Measurements from ENCODE around the gene HDAC4. TPM values are rescaled to one million over a fixed set of nuclear protein-coding genes. Genes with fewer than 3 reads are reported as not detected.

The HDAC4 gene
- total RNA-seq, 6 donors from 2014 or later: 16.1 to 108 (median 45.0) TPM

DNA sequence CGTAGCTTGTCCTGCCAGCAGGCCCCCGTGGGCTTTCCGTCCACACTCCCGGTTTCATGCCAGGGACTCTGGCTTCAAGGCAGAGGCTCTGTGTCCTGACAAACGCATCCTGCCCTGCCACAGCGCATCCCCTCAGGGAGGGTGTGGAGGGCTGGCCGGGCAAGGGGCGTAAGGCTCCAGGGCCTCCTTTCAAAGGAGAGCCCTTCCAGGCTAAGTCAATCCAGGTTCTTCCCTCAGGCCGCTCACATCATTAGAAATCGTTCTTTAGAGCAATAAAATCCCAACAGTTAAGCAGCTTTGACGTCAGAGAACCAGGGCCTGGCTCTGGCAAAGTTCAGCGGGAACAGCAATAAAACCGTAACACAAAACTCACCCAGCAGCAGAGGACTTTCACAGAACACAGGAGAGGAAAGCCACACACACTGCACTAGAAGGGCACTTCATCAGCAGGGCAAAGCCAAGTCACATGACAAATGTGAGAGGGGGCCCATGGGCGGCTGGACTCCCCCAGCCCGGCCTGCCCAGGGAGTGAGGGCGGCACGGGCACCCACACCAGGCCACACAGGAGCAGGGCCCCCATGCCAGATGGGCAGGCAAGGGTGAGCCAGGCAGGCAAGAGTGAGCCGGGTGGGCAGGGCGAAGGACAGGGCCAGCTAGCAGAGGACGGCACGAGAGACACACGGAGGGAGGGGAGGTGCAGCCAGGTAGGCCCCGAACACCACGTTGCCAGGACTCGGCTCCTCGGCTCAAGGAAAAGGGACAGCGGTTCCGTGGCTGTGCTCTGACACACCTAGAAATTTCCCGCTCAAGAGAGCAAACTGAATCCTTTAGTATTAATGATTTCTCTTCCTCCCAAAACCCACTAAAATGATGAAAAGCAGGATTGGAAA is 52.0 kb downstream of the HDAC4 start:
- no peaks in the 10 kb centered on the region for H3K9me3 ChIP-seq
- ATAC-seq (ENCODE audit: low FRiP score in 2 of 2) (no peak), DNase-seq (peak in 1 of 2 donors; percentile 68)

GRCh38 chr2:239346676-239347075 is 54.1 kb downstream of the HDAC4 start:
- TF ChIP-seq EP300 (IDR thresholded peaks at IDR 0.05) (no peak), CTCF (IDR thresholded peaks at IDR 0.05) (no peak), POLR2A (IDR thresholded peaks at IDR 0.05) (no peak), POLR2AphosphoS5 (IDR thresholded peaks at IDR 0.05) (no peak)
- peak in 1 of 2 donors; percentile 6 for ATAC-seq (ENCODE audit: low FRiP score in 2 of 2)
- H3K27me3 ChIP-seq: no peaks in the 10 kb centered on the region
- DNase-seq: no peak
- no peaks in the 10 kb centered on the region for H3K4me1 ChIP-seq
- WGBS, 2 donors: 92 to 94% methylated on average over 4 of the region's 4 CpGs
- no peaks in the 10 kb centered on the region for H3K9me3 ChIP-seq
- H3K4me3 ChIP-seq: no peak overlapping the region
- no peak overlapping the region for H3K27ac ChIP-seq
- peaks cover 0 to 32% (median 7%) of the 10 kb centered on the region in 4 donors for H3K36me3 ChIP-seq

More for the DNA sequence above, 52.0 kb downstream of the HDAC4 start:
- 90 to 95% methylated on average over 25 to 29 of the region's 29 CpGs for WGBS, 2 donors
- H3K27ac ChIP-seq: no peak overlapping the region
- H3K36me3 ChIP-seq: peaks cover 5 to 39% (median 14%) of the 10 kb centered on the region in 4 donors
- no peak for TF ChIP-seq EP300 (IDR thresholded peaks at IDR 0.05)
- H3K27me3 ChIP-seq: no peaks in the 10 kb centered on the region
- no peaks in the 10 kb centered on the region for H3K4me1 ChIP-seq
- no peak overlapping the region for H3K4me3 ChIP-seq

DNA sequence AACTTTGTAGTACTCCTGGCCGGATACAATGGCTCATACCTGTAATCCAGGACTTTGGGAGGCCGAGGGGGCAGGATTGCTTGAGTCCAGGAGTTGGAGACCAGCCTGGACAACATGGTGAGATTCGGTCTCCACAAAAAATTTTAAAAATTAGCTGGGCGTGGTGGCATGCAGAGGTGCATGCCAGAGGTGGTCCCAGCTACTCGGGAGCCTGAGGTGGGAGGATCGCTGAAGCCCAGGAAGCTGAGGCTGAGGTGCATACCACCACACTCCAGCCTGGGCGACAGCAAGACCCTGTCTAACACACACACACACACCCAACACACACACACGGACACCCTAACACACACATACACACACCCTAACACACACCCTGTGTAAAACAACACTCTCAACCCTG is 55.6 kb downstream of the HDAC4 start:
- H3K36me3 ChIP-seq: peaks cover 0 to 19% (median 4%) of the 10 kb centered on the region in 4 donors
- no peaks in the 10 kb centered on the region for H3K9me3 ChIP-seq
- H3K4me3 ChIP-seq: no peak overlapping the region
- 82 to 92% methylated on average over 7 to 8 of the region's 8 CpGs for WGBS, 2 donors
- H3K4me1 ChIP-seq: peaks cover 0 to 3% (median 1%) of the 10 kb centered on the region in 4 donors
- TF ChIP-seq POLR2A (IDR thresholded peaks at IDR 0.05): no peak
- H3K27ac ChIP-seq: no peak overlapping the region
- DNase-seq: no peak
- ATAC-seq (ENCODE audit: low FRiP score in 2 of 2): no peak
- H3K27me3 ChIP-seq: no peaks in the 10 kb centered on the region

DNA sequence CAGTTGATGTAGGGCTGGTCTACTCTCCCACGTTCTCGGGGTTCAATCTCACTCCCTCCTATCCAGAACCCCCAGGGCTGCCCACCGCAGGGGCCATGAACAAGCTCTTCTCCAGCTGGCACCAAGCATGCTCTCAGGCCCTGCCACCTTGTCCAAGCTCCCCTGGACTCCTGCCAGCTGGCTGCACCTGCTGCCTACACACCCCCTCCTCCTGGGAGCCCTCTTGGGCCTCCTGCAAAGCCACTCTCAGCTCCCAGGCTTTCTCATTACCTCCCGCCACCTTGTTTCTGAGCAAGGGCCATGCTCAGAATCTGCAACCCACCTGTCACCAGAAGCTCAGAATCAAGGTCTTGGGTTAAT is 56.0 kb downstream of the HDAC4 start:
- ATAC-seq (ENCODE audit: low FRiP score in 2 of 2) (no peak), DNase-seq (peak in 1 of 2 donors; percentile 44)
- WGBS, 2 donors: 92 to 100% methylated on average over 3 to 4 of the region's 4 CpGs
- Histone ChIP-seq H3K4me3 (no peak overlapping the region), H3K4me1 (peaks cover 0 to 7% (median 4%) of the 10 kb centered on the region in 4 donors), H3K9me3 (no peaks in the 10 kb centered on the region), H3K27me3 (no peaks in the 10 kb centered on the region), H3K36me3 (peaks cover 0 to 19% (median 4%) of the 10 kb centered on the region in 4 donors), H3K27ac (no peak overlapping the region)
- TF ChIP-seq POLR2AphosphoS5 (IDR thresholded peaks at IDR 0.05): no peak
- TF ChIP-seq POLR2A (IDR thresholded peaks at IDR 0.05): no peak
- TF ChIP-seq CTCF (IDR thresholded peaks at IDR 0.05): no peak
- no peak for TF ChIP-seq EP300 (IDR thresholded peaks at IDR 0.05)

DNA sequence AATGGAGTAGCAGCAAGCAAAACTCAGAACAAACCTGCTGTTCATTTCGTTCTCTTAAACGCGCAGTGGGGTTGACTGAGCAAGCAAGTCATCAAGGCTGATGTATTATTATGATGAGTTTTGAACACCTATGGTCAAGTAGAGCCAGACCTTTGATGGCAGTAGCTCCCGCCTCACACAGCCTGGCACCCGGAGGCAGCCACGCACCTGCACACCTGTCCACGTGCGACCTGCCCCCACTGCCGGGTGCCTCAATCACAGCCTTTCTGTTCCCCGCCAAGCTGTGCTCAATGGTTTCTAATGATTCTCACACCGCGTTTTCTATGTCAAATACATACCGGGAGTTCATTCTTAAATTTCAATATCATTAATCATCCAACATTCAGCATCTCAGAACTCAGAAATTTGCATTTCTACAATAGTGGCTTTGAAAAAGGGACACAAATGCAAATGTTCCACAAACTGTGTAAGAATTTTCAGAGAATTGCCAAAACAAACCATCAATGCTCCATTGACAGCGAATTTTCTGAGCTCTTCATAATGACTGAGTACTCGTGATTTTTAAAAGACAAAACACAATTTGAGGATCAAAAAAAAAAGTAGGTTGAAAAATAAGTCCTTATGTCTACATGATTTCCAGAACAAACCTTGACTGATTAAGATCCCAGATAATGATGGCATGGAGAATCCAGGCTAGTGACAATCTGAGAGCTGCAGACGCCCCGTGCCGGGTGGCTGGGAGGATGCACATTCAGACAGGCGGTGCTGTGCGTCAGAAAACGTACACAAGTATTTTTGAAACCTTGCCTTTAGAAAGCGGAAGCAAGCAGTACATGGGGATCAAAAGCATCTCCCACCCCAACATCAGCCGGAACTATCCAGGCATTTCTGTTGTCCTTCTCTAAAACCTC is 56.6 kb downstream of the HDAC4 start:
- Histone ChIP-seq H3K4me1 (peaks cover 0 to 10% (median 8%) of the 10 kb centered on the region in 4 donors), H3K36me3 (peaks cover 0 to 13% (median under 1%) of the 10 kb centered on the region in 4 donors), H3K27me3 (no peaks in the 10 kb centered on the region), H3K9me3 (no peaks in the 10 kb centered on the region), H3K4me3 (no peak overlapping the region), H3K27ac (no peak overlapping the region)
- ATAC-seq (ENCODE audit: low FRiP score in 2 of 2) (no peak), DNase-seq (no peak)
- no peak for TF ChIP-seq POLR2A (IDR thresholded peaks at IDR 0.05)
- no peak for TF ChIP-seq EP300 (IDR thresholded peaks at IDR 0.05)
- no peak for TF ChIP-seq CTCF (IDR thresholded peaks at IDR 0.05)
- TF ChIP-seq POLR2AphosphoS5 (IDR thresholded peaks at IDR 0.05): no peak
- 94 to 99% methylated on average over 23 of the region's 23 CpGs for WGBS, 2 donors
